ENCODE data around the gene IFIT3. TPM values are rescaled to one million over a fixed set of nuclear protein-coding genes. Genes with fewer than 3 reads are reported as not detected.
"Not testable (repeated sequence)": the region's sequence is repeated elsewhere in the genome, so short reads cannot be mapped to it uniquely, and the experiment has no call there.

Gene IFIT3
- total and polyA plus RNA-seq, 5 experiments from 2014 or later = 0.57 to 3.2 (median 1.0) TPM

DNA sequence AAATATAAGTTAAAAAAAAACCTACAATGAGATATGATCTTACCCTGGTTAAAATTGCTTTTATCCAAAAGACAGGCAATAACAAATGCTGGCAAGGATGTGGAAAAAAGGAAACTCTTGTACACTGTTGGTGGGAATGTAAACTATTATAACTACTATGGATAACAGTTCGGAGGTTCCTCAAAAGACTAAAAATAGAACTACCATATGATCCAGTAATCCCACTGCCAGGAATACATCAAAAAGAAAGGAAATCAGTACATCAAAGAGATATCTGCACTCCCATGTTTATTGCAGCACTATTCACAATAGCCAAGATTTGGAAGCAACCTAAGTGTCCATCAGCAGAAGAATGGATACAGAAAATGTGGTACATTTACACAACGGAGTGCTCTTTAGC lies 1.9 kb upstream of the IFIT3 start:
- H3K27ac Mint-ChIP-seq = peak overlapping the region in 2 of 10 donors; percentile 20 to 85
- ATAC-seq, H3K9me3 Mint-ChIP-seq, H3K36me3 Mint-ChIP-seq, DNase-seq, POLR2A ChIA-PET: not testable (repeated sequence)
- peaks cover 3 to 14% (median 5%) of the 10 kb centered on the region in 5 donors for H3K27me3 Mint-ChIP-seq
- peaks cover 12 to 42% (median 27%) of the 10 kb centered on the region in 4 donors for H3K4me1 Mint-ChIP-seq
- H3K4me3 Mint-ChIP-seq = peak overlapping the region in 2 of 10 donors; percentile 8 to 13

DNA sequence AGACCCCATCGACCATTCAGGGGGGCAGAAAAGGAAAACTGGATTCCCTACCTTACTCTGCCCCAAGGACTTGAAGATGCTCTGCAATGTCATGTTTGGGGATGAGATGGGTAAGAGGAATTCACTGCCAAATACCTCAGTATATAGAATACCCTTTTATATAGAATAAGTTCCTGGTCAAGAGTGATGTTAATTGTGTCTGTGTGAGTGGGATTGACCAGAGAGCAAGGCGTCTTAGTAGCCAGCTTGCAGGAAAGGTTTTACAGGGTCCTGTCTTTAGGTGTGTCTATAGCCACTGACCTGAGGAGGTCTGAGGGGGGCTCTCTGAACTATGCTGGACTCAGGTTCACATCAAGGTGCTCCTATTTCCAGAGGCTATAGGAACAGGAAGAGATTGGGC lies 1.4 kb downstream of the IFIT3 start:
- Mint-ChIP-seq H3K27me3 (peaks cover 0 to 3% (median 2%) of the 10 kb centered on the region in 5 donors), H3K27ac (peak overlapping the region in 1 of 10 donors; percentile 85), H3K9me3 (no peaks in the 10 kb centered on the region), H3K36me3 (no peaks in the 10 kb centered on the region), H3K4me1 (peaks cover 21 to 75% (median 55%) of the 10 kb centered on the region in 4 donors), H3K4me3 (peak overlapping the region in 2 of 10 donors; percentile 95 to 99)
- POLR2A ChIA-PET = no interaction called here
- ATAC-seq = no peak
- DNase-seq = no peak

DNA sequence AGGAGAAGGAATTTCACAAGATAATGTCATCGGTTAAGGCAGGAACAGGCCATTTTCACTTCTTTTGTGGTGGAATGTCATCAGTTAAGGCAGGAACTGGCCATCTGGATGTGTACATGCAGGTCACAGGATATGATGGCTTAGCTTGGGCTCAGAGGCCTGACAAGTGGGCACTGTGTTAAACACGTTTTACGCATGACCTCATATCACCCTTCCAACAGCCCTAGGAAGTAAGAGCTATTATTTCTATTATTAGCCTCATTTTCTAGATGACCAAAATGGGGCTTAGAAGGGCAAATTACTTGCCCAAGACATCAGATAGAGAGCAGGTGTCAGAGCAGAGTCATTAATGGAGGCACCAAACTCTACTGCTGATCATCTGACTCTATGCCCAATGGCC lies 2.2 kb downstream of the IFIT3 start:
- ATAC-seq = not testable (repeated sequence)

DNA sequence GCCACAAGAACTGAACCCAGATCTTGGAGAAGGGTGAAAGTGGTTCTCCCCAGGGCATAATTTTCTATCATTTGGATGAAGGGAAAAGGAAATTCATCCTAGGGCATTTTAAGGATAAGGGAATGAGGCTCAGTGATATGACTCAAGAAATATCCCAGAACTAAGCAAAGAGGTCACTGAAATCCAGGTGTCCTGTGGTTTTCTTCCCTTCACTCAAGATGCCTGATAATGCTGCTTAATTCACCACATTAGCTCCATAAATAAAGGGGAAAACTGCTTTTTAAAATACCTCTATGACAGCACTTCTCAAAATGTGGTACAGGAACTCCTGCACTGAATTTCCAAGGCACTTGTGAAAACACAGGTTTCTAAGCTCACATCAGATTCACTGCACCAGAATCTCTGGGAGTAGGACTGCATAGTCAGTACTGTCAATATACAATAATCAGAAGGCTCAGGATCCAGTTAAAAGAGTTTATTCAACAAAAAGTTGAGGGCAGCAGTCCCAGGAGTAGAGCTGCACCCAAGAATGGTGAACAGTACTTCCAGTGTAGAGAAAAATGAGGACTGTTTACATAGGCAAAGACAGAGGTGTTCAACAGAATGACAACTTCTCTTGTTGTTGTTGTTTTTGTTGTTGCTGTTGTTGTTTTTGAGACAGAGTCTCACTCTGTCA lies 2.9 kb downstream of the IFIT3 start:
- POLR2A ChIA-PET = no interaction called here
- no peaks in the 10 kb centered on the region for H3K9me3 Mint-ChIP-seq
- H3K27ac Mint-ChIP-seq = peak overlapping the region in 2 of 10 donors; percentile 89 to 98

More for the DNA sequence above, 2.2 kb downstream of the IFIT3 start:
- Mint-ChIP-seq H3K4me3 (peak overlapping the region in 3 of 10 donors; percentile 8 to 99 (median 95)), H3K27ac (peak overlapping the region in 2 of 10 donors; percentile 34 to 89), H3K4me1 (peaks cover 24 to 80% (median 59%) of the 10 kb centered on the region in 4 donors)
- H3K36me3 Mint-ChIP-seq, H3K27me3 Mint-ChIP-seq, DNase-seq, POLR2A ChIA-PET, H3K9me3 Mint-ChIP-seq: not testable (repeated sequence)

DNA sequence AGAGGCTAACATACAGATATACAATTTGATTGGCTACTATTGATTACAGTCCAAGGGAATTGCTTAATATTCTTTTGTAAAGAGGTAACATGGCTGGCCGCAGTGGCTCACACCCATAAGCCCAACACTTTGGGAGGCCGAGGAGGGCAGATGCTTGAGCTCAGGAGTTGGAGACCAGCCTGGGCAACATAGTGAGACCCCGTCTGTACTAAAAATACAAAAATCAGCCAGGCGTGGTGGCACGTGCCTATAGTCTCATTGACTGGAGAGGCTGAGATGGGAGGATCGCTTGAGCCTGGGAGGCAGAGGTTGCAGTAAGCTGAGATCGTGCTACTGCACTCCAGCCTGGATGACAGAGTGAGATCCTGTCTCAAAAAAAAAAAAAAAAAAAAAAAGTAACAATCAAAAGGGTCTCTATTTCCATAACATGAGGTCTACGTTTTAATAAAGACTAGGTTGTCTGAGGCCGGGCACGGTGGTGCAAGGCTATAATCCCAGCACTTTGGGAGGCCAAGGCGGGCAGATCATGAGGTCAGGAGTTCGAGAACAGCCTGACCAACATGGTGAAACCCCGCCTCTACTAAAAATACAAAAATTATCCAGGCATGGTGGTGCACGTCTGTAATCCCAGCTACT lies 3.8 kb downstream of the IFIT3 start:
- Mint-ChIP-seq H3K4me3 (peak overlapping the region; percentile 74 to 99 (median 80)), H3K27me3 (peaks cover 0 to 11% (median 3%) of the 10 kb centered on the region in 5 donors), H3K4me1 (peaks cover 29 to 93% (median 69%) of the 10 kb centered on the region in 4 donors), H3K27ac (peak overlapping the region; percentile 54 to 98 (median 92))
- POLR2A ChIA-PET = interaction anchor here (0.7 to 0.9 kb wide), 2 partner anchors 10 to 25 kb away, joined by 3 to 5 read pairs; no protein-coding TSS in a partner anchor
- not testable (repeated sequence) for H3K36me3 Mint-ChIP-seq, H3K9me3 Mint-ChIP-seq, ATAC-seq, DNase-seq

More for the DNA sequence above, 2.9 kb downstream of the IFIT3 start:
- ATAC-seq = no peak
- peaks cover 0 to 7% (median 0%) of the 10 kb centered on the region in 5 donors for H3K27me3 Mint-ChIP-seq
- peak overlapping the region in 5 of 10 donors; percentile 8 to 99 (median 80) for H3K4me3 Mint-ChIP-seq
- peaks cover 28 to 87% (median 66%) of the 10 kb centered on the region in 4 donors for H3K4me1 Mint-ChIP-seq
- H3K36me3 Mint-ChIP-seq = no peaks in the 10 kb centered on the region
- no peak for DNase-seq

DNA sequence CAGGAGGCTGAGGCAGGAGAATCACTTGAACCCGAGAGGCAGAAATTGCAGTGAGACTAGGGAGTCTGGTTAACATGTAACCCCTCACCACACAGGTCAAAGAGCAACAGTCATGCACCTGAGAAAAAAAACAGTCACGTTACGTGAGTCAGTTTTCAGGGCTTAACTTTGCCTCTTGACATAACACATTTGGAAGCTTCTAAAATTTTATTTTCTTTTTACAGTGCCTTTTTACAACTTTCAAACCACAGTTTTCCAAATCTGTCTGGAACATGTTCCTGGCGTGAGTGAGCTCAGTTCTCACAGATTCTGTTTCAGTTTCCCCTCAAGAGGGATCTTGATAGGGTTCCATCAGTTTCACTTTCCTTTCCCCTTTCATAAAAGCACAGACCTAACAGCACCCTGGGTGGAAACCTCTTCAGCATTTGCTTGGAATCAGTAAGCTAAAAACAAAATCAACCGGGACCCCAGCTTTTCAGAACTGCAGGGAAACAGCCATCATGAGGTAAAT lies 4.4 kb downstream of the IFIT3 start:
- Mint-ChIP-seq H3K36me3 (peaks cover 0 to 3% (median 0%) of the 10 kb centered on the region in 3 donors), H3K4me1 (peaks cover 27 to 94% (median 67%) of the 10 kb centered on the region in 4 donors)
- ATAC-seq = peak; percentile 24 to 40

DNA sequence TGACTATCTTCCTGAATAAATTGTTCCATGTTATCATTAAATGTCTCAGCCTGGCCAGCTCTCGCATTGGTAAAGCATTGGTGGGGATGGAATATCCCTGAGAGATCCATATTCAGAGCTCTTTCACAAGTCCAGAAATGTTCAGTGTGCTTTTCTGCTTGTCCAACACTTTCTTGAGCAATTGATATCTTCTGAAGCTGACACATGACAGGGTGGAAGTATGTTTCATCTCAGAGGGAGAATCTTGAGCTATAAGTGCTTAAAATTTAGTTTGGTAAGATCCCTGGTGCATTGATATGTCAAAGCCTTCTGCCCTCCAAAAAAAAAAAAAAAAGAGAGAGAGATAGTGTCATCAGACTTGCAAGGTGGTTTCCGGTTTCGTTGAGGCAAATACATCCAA lies 7.4 kb downstream of the IFIT3 start:
- DNase-seq = no peak
- H3K27ac Mint-ChIP-seq = peak overlapping the region in 9 of 10 donors; percentile 15 to 93 (median 77)
- H3K4me1 Mint-ChIP-seq = peaks cover 19 to 74% (median 49%) of the 10 kb centered on the region in 4 donors
- ATAC-seq = no peak
- no peaks in the 10 kb centered on the region for H3K9me3 Mint-ChIP-seq
- peaks cover 14 to 32% (median 15%) of the 10 kb centered on the region in 3 donors for H3K36me3 Mint-ChIP-seq
- H3K27me3 Mint-ChIP-seq = peaks cover 2 to 36% (median 11%) of the 10 kb centered on the region in 5 donors
- peak overlapping the region in 1 of 10 donors; percentile 40 for H3K4me3 Mint-ChIP-seq
- POLR2A ChIA-PET = interaction anchor here (0.6 kb wide), 1 partner anchor 12 kb away, joined by 3 read pairs; no protein-coding TSS in a partner anchor

More for the DNA sequence above, 4.4 kb downstream of the IFIT3 start:
- no peaks in the 10 kb centered on the region for H3K9me3 Mint-ChIP-seq
- POLR2A ChIA-PET = interaction anchor here (0.7 to 0.9 kb wide), 2 partner anchors 9 to 26 kb away, joined by 3 to 5 read pairs; no protein-coding TSS in a partner anchor
- peak overlapping the region; percentile 54 to 98 (median 92) for H3K27ac Mint-ChIP-seq
- peaks cover 0 to 16% (median 3%) of the 10 kb centered on the region in 5 donors for H3K27me3 Mint-ChIP-seq
- DNase-seq = peak in 5 of 10 donors; percentile 16 to 59 (median 54)
- peak overlapping the region; percentile 74 to 99 (median 80) for H3K4me3 Mint-ChIP-seq

DNA sequence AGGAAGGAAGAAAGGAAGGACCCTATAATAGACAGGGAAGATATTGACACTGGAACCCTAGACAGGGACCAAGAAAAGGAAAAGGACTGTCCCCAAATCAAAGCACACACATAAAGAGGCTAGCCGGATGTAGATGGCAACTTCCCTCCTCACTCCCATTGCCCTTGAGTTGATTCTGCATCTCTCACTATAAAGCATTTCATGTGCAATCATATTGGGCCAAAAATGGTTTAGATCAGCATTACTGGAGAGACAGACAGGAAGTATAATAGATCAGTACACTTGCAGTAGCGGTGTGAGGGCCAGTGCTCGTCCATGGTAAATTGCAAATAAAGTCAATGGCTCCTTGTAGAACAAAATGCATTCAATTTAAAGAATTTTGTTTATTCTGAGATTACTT lies 8.4 kb downstream of the IFIT3 start:
- ATAC-seq = no peak
- Mint-ChIP-seq H3K4me1 (peaks cover 19 to 68% (median 45%) of the 10 kb centered on the region in 4 donors), H3K4me3 (peak overlapping the region in 1 of 10 donors; percentile 14), H3K9me3 (no peaks in the 10 kb centered on the region), H3K27me3 (peaks cover 2 to 41% (median 11%) of the 10 kb centered on the region in 5 donors), H3K36me3 (peaks cover 14 to 36% (median 15%) of the 10 kb centered on the region in 3 donors), H3K27ac (peak overlapping the region in 3 of 10 donors; percentile 9 to 93 (median 76))
- DNase-seq = no peak
- POLR2A ChIA-PET = no interaction called here

DNA sequence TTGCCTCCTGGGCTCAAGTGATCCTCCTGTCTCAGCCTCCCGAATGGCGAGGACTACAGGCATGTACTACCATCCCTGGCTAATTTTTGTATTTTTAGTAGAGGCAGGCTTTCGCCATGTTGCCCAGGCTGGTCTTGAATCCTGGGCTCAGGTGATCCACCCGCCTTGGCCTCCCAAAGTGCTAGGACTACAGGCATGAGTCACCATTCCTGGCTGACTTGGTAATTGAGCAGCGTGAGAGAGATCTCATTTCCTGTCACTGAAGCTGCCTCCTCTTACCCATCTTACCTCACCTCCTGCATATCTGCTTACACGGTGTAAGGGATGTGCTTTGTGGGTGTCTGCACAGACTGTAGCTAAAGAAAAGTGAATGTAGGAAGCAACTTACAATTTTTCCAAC lies 9.7 kb downstream of the IFIT3 start:
- peak in 1 of 10 donors; percentile 9 for DNase-seq
- peaks cover 14 to 36% (median 15%) of the 10 kb centered on the region in 3 donors for H3K36me3 Mint-ChIP-seq
- H3K4me1 Mint-ChIP-seq = peaks cover 16 to 55% (median 34%) of the 10 kb centered on the region in 4 donors
- H3K9me3 Mint-ChIP-seq = no peaks in the 10 kb centered on the region
- H3K27me3 Mint-ChIP-seq = peaks cover 2 to 43% (median 11%) of the 10 kb centered on the region in 5 donors
- peak overlapping the region in 2 of 10 donors; percentile 13 to 27 for H3K27ac Mint-ChIP-seq
- no peak for ATAC-seq
- POLR2A ChIA-PET = interaction anchor here (0.6 kb wide), 1 partner anchor 42 kb away, joined by 3 read pairs; no protein-coding TSS in a partner anchor
- peak overlapping the region in 1 of 10 donors; percentile 31 for H3K4me3 Mint-ChIP-seq

DNA sequence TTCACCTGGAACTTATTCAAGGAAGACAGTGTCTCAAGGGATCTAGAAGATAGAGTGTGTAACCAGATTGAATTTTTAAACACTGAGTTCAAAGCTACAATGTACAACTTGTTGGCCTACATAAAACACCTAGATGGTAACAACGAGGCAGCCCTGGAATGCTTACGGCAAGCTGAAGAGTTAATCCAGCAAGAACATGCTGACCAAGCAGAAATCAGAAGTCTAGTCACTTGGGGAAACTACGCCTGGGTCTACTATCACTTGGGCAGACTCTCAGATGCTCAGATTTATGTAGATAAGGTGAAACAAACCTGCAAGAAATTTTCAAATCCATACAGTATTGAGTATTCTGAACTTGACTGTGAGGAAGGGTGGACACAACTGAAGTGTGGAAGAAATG lies 10.9 kb downstream of the IFIT3 start:
- Mint-ChIP-seq H3K4me1 (peaks cover 12 to 43% (median 23%) of the 10 kb centered on the region in 4 donors), H3K36me3 (peaks cover 14 to 36% (median 15%) of the 10 kb centered on the region in 3 donors), H3K27ac (peak overlapping the region in 1 of 10 donors; percentile 20), H3K4me3 (no peak overlapping the region), H3K27me3 (peaks cover 3 to 55% (median 11%) of the 10 kb centered on the region in 5 donors), H3K9me3 (no peaks in the 10 kb centered on the region)
- POLR2A ChIA-PET = no interaction called here
- no peak for ATAC-seq
- DNase-seq = no peak

DNA sequence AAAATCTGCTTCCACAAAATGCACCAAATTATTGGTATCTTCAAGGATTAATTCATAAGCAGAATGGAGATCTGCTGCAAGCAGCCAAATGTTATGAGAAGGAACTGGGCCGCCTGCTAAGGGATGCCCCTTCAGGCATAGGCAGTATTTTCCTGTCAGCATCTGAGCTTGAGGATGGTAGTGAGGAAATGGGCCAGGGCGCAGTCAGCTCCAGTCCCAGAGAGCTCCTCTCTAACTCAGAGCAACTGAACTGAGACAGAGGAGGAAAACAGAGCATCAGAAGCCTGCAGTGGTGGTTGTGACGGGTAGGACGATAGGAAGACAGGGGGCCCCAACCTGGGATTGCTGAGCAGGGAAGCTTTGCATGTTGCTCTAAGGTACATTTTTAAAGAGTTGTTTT lies 12.1 kb downstream of the IFIT3 start:
- Mint-ChIP-seq H3K4me3 (no peak overlapping the region), H3K36me3 (peaks cover 14 to 36% (median 15%) of the 10 kb centered on the region in 3 donors), H3K9me3 (no peaks in the 10 kb centered on the region), H3K4me1 (peaks cover 8 to 35% (median 16%) of the 10 kb centered on the region in 4 donors), H3K27ac (peak overlapping the region in 1 of 10 donors; percentile 31), H3K27me3 (peaks cover 3 to 66% (median 11%) of the 10 kb centered on the region in 5 donors)
- ATAC-seq (no peak), DNase-seq (no peak)
- POLR2A ChIA-PET = interaction anchor here (0.7 kb wide), 1 partner anchor 12 kb away, joined by 6 read pairs; the partner anchor contains the start of gene IFIT3

DNA sequence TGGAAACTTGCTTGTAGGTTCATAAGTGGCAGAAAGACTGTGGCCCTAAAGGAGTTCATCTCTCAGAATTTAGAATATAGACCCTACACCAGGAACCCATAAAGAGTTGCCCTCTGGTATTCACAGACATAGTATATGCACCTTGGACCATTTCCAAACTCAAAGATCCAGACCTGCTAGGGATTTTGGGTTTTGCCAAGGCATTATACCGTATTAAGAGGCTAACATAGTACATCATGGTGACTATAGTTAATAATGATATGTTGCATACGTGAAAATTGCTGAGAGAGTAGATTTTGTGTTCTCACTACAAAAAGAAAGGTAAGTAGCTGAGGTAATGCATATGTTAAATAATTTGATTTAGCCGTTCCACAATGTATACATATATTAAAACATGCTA lies 13.9 kb downstream of the IFIT3 start:
- DNase-seq (no peak), ATAC-seq (no peak)
- Mint-ChIP-seq H3K27me3 (peaks cover 4 to 56% (median 11%) of the 10 kb centered on the region in 5 donors), H3K4me1 (peaks cover 0 to 18% (median 5%) of the 10 kb centered on the region in 4 donors), H3K4me3 (no peak overlapping the region), H3K9me3 (no peaks in the 10 kb centered on the region), H3K27ac (no peak overlapping the region), H3K36me3 (peaks cover 14 to 36% (median 15%) of the 10 kb centered on the region in 3 donors)
- POLR2A ChIA-PET = interaction anchor here (0.8 kb wide), 1 partner anchor 10 kb away, joined by 3 read pairs; no protein-coding TSS in a partner anchor
